AG08395 (cell line): ENCODE measurements around the gene MSX2.

Source experiments
- DNase-seq: peaks from one replicate; pipeline ENCODE4 v3.0.0; 2012; ENCODE audit warnings: mixed read lengths, low spot score

Gene MSX2

DNA sequence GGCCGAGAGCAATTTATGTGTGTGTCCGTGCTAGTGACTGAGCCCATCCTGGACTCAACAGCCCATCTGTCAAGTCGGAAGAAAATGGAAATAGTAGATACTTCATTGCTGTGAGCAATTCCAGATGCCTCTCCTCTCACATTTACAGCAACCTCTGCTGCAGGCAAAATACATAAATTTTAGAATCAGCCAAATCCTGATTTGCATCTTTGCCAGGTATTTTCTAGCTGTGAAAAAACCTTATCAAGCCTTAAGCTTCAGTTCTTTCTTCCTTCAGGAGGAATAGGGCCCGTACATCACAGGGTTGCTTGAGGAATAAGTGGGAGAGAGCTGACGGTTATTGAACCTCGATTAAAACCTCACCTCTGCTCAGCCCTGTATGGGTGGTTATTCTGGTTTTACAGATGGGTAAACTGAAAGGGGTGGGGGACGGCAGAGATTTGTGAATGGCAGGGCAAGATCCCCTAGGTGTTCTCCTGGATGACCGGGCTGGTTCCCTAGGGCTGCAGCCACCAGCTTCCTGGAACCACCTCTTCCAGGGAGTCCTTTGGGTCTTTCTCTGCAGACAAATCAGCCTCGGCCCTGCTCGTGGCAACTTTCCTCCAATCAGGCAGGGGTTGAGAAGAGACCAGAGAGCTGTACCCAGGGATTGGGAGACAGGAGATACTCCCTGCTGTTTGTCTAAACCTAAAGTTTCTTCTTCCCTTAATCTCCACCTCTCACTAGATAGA lies 5.3 kb upstream of the MSX2 start:
- DNase-seq = no peak

DNA sequence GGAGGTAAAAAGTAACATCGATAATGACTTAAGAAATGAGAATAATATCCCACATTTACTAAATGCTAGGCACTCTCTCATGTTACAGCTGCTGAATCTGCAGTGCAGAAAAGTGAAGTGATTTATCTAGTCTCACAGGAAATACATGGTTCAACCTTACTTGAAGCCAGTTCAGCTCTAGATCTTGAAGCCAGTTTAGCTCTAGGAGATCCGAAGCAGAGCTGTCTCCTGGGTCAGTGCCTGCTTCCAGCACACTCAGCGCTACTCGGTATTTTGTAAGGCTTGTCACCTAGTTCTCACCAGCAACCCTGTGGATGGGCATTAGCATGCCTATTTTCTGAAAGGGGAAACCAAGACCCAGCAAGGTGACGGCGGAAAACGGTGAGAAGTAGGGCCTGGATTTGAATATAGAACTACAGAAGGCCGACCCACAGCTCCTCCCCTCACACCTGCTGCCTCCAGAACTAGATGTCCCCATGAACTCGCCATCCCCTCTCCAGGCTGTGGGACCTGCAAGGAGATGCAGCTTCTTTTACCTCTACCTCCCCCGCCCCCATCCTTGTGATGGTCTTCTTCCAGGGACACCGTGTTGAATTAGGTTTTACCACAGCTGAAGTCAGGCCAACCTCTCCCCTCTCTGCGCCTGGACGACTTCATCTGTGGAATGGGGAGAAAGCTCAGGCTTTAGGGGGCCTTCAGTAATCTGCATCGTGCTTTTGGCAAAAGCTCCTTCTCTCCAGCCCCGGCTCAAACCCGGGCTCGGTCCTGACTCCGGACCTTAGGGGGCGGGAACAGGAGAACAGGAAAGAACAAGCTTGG lies 4.4 kb upstream of the MSX2 start:
- no peak for DNase-seq

DNA sequence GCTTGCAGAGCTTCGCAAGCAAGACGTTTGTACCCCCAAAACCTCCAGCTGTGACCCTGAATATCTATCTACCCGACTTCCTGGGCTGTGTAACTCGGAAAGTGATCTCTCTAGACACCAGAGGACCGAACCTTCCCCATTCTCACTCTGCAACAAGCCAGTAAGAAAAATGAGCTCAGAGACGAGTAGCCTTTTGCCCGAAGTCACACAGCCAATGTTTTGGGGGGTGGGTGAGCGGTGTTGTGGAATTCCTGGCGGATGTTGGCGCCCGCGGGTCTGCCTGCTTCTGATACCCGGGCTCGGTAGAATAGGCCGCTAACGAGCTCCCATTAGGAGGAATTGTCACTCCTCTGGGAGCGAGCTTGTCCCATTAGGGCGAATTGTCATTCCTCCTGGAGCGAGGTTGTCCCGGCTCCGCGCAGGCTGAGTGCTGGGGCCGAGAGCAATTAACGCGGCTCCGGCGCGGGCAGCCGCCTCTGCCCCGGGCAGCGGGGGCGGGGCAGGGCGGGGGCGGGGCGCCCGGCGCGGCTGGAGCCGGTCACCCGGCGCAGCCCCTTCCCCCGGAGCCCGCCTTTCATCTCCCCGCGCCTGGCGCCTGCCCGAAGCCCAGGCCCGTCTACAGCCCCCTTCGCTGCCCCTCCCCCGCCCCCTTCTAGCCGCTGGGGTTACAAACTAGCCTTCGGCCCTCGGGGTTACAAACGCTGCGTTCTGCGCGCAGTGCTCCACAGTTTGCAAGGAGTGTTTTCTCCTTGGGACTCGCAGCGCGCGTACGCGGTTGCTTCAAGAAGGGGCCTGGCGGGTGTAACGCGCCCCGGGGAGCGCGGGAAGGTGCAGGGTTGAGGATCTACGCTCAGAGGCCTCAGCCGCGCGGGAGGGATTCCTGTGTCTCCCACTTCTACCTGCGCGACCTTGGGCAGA lies 3.5 kb upstream of the MSX2 start:
- no peak for DNase-seq

DNA sequence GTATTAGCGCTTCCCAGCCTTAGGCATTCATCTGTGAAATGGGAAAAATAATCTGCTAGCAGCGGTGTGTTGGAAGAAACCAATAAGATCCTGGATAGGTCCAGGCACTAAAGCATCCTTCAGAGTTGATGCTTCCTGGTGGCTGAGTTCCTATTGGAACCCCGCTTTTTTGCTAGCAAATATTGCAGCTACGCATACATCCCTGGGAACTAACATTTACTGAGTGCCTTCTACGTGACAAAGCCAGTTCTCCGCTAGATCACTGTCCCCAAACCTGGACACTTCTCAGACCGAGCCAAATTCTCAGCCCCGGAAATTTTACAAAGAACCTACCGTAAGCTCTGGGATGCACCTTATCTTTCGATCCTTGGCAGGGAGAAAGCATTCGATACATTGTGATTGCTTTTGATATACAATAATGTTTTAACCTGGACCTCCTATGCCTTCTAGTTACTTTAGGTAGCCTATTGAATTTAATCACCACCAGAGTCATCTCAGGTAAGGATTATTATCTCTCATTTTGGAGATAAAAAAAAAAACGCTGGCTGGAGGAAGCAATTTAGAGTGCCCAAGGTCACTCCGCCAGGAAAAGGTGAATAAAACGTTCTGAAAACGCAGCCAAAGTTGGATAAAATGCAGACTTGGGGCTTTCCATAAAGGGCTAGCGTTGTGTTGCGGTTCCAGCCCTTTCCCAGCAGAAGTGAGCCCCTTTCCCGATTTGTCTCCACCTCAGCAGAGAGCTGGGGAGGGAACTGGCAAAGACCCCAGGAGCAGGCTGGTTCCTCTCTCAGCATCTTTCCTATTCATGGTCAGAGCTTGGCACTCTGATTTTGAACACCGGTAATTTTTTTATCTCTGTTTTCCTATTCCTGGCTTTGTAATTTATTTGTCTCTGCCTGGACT lies 2.6 kb upstream of the MSX2 start:
- DNase-seq = no peak

DNA sequence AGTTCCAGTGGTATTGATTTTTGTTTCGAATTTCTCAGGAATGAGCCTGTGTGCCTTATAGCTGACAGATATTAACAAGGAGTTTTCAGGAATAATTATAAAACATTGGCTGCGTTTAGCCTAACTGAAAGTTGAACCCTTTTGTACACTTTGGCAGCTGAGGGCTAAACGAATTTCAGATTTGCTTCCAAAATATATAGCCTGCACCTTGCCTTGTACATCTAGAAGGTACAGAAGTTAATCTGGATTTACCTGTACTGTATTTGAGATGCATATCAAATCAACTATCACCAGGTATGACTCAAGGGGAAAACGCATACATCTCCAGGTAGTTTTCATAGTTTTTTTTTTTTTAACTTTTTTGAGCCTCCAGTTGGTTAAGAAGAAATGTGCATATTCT lies 1.9 kb upstream of the MSX2 start:
- no peak for DNase-seq

DNA sequence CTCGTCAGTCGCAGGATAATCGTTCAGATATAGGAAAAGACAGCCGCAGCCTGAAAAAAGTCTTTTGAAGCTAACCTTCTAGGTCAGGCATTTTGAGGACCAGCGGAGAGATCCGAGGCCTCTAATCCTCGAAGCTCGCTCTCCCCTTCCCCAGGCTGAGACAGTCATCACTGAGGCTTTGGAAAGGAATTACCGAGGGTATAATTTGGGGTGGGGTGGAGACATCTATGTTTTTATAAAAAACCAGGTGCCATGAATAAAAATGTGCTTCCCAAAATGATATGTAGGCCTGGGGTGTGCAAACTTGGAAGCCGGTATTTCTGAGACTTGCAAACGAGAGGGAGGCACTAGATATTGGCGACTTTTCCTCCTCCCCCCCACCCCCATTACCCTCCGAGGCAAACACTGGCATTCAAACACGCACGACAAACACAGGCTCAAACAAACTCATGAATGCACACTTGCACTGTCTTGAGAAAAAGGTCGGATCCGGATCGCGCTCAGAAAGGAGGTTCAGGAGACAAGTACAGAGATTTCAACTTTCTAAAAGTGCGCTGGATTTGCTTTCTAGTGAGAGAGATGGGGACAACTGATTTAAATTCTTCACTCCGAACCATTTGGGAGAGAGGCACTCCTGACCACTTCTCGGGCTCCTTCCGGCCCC lies 935 bp upstream of the MSX2 start:
- no peak for DNase-seq

DNA sequence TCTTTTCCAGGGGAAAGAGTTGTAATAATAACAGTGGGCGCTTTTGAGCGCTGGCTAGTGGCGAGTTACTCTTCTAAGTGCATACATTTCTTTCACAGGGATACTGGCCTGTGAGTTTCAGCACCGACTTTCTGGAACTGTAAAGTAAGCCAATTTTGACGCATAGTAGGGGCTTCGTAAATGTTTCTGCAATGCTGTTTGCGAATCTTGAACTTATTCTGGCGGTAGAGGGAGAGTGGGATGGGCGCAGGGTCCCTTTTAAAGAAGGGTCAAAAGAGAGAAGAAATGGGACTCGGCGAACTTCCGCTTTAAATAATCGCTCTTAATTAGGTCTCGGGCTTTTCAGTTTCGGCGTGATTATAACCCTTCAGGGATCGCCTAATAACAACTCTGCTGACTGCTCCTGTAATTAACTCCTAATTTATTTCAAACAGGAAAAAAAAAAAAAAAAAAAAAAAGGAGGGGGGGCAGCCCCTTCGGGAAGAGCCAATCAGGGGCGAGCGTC lies 351 bp upstream of the MSX2 start:
- DNase-seq = peak; percentile 15

DNA sequence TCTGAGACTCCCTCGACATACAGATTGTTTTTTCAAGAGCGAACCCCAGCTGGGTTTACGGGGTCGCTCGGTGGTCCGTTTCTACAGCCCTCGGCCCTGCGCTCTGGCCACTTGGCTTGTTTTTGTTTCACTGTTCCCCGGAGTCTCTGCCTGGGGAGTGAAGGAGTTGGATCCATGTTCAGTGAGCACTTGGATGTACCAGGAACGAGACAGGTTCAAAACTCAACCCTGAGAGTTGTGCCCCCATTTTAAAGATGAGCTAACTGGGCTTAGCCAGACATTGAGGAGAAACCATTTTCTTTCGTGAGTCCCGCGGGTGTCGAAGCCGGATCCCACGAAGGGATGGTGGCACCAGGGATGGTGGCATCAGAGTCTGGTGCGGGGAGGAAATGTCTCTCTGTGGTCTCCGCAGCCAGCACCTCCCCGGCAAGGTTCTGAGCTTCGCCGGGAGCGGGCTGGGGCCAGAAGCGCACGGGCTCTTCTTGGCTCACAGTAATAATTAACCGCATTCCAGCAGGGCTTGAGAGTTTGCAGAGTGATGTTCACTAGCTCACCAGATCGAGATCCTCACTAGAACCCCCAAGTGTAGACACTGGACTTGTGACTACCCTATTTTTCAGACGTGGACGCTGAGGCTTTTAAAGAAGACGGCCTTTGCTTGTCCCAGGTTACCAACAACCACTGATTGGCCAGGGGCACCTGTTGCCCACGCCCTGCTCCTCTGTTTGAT lies 1.0 kb downstream of the MSX2 start:
- no peak for DNase-seq

DNA sequence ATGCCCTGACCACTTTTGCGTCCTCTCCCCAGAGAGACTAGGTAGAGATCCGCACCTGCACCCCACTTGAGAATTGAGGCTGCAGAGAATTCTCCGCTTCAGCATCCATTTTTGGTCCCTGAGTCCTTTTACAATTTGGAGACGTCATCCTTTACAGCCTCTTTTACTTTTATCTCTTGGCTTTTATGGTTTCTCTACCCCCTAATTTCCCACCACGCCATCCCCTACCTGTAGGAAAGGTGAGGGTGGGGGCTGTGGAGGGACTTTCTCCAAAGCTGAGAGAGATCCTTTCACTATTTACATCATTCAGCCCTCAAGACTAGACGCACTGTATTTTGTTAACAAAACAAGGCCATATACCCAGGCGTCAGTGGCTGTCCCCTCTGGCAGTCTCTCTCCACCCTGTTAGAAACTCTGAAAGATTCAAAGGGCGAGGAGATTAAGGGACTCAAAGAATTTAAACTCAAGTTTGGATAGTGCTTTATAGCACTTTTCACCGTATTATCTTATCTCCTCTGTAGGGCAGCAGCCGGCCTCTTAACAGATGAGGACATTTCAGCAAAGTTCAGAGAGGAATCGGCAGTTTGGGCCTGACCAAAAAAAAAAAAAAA lies 1.7 kb downstream of the MSX2 start:
- no peak for DNase-seq

DNA sequence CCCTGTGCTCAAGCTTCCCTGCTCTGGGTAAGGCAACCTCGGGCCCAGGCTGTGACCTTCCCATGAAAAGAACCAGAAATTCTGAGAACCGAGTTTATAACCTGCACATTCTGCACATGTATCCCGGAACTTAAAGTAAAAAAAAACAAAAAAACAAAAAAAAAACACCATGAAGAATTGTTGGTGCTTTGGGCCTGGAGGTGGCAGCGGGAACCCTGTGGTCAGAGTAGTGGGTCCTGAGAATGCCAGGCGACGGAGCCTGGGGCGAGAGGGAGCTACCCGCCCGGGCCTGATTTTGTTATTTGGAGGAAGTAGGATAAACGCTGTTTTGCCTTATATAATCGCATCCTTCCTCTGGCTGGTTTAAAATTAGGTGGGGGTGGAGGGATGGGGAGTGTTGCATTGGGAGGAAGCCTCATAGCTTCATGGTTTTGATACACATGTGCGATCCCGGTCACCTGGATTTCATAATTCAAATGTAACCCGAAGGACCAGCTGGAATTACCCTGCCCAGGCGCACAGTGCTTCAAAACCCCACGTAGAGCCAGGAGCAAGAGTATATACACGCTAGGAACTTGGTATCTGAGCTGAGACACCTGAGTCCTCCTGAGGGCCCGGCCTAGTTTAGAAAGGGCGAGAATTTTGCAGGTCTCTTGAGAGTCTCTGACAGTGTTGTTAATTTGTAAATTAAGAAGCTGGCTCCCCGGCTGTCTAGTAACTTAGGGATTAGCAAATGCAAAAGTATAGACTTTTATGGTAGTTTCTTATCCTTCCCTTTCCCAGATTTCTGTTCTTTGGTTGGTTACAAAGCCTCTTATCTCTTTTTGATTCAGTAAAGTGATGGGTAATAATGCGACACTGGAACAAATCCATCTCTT lies 2.8 kb downstream of the MSX2 start:
- no peak for DNase-seq

DNA sequence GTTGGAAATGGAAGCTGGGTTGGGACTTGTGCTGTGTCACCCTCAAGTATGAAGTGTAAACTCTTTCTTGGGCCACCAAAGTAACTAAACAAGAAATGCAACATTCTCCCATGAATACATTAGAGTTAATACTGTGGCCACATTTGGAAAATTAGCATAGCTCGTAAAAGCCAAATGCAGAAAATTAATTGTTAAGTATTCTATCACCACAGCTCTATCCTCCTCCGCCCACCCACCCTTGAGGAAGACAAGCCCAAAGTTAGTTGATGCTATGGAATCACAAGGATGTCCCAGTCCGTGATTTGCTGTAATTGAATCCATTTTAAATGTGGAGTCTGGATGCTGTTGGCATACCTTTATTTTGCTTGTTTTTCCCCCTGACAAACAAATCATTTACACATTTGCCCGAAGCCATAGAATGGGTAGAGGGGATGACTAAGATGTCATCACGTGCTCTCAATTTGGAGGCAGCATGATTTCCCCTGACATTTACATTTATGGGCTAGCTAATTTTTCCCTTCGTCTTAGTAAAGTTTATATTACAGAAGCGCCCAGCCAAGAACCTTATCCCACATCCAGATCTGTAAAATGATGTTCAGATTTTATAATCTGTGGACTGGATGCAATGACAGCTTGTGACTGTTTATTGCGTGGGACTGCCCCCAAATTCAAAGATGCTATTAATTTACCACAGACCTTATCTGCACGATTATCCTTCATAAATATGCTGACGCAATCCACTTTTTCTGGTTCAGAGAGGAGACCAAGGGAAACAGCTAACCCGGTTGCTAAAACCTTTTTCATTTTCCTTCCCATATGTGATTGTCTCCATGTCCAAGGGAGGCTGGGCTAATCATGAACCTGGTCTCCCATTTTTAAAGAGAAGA lies 3.7 kb downstream of the MSX2 start:
- no peak for DNase-seq

DNA sequence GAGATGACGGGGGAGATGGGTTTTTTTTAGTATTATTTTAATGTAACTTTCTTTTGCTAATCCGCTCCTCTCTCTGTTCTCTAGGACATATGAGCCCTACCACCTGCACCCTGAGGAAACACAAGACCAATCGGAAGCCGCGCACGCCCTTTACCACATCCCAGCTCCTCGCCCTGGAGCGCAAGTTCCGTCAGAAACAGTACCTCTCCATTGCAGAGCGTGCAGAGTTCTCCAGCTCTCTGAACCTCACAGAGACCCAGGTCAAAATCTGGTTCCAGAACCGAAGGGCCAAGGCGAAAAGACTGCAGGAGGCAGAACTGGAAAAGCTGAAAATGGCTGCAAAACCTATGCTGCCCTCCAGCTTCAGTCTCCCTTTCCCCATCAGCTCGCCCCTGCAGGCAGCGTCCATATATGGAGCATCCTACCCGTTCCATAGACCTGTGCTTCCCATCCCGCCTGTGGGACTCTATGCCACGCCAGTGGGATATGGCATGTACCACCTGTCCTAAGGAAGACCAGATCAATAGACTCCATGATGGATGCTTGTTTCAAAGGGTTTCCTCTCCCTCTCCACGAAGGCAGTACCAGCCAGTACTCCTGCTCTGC lies 4.8 kb downstream of the MSX2 start:
- DNase-seq = no peak

DNA sequence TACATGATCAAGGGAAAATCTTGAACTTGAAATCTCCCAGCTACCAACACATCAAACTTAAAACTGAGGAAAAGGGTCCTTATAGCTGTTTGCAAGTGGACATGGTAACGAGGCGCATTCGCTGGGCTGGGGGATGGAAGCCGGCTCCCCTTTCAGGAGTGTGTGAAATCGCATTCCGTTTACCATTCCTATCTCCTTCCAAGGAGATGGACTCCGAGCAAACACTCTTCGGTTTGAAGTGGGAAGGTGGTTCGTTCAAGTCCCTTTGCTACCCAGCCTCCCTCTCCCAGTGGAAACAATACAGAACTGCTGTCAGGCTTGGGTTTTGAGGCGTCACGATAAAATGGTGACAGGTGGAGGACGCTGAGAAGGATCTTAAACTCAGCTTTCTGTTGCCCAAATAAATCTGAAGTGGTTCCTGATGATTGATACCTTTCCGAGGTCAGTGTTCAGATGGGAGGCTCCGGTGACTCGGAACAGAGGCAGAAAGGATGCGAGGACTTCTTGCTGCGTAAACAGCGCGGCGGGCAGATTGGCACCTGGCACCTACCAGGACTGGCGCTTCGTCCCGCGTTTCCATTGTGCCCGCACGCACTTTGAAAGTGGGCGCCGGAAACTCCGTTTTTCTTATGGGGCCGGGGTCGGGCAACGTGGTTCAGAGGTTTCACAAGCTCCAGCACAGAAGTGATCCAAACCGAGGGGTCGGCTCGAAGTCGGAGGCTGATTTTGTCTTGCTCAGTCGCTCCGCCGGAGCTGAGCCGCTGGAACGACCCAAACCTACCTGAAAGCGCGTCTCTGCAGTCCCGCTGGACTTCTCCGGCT lies 7.0 kb downstream of the MSX2 start:
- DNase-seq = no peak

DNA sequence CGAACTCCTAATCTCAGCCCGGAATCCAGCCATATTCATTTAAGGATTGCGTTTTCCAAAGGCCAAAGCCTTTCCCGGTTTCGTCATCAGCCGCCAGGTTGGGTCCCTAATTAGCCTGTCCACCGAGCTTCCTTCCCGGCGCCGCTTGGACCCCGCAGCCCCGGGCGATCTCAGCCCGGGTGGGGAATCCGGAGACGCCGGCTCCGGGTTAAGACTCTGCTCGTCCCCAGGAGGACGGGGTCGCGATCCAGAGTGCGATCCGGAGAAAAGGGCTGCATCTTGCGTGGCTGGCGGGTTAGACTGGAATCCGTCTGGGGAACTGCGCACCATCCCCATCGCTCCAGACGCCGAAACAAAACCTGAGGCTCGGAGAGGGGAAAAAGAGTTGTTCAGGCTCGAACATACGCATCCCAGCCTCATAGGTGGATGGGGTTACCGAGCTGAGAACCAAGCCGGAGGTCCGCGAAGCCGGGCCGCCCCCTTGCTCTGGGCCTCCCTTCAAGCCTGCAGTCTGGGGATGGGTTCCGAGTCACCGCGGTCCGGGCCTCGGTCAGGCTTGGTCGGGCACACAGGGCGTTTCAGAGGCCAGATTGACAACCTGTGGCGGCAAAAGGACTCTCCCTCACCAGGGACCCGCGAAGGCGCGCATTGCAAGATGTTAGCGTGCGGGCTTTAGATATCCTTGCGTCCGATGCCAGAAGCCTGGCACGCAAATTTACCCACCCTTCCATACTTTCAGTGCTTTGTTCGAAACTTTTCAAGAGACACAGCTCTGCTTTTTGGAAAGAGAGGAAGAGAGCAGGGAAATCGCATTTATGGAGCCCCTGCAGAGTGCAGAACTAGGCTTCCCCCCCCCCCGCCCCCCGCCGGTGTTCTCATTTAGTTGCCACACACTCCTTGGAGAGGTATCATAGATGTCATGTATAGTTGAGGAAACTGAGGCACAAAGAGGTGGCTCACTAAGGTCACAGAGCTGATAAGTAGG lies 7.9 kb downstream of the MSX2 start:
- no peak for DNase-seq

DNA sequence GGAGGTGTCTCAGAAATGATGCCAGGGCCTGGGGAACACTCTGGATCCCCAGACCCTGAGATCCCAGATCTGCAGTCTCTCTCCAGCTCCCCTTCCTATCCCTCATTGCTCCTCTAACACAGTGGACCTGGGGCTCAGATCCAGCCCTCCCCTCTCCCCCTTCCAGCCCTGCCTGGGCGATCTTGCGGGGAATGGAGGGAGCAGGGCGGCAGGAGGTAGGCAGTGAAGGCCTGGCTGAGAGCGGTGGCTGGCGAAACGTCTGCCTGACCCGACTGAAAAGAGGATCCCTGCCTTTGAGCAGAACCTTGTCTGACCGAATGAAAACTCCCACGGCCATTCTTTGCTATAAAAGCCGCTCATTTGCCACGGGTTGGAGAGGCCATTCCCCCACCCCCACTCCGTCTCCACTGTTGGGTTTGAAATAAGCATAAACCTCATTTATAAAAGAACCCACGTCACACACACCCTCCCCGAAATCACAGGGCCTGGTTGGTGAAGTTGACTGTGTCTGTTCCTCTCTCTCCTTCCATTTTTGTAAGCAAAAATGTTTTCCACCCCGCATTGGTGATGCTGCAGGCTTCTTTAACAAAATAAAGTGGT lies 8.8 kb downstream of the MSX2 start:
- no peak for DNase-seq
